Parathyroid adenoma (tissue), 2 donors: ENCODE measurements around the gene POLK.

Experiments
- H2AFZ ChIP-seq: fragments of 300-600 bp; sonication (generic); one replicate; pipeline ENCODE4 v1.7.0; 2017; ENCODE audit warnings: antibody characterized with exemption, mild to moderate bottlenecking
- H3K27ac ChIP-seq: fragments of 300-600 bp; sonication (generic); one replicate; pipeline ENCODE4 v1.7.0; 2017
- H3K27me3 ChIP-seq: fragments of 300-600 bp; sonication (generic); one replicate; pipeline ENCODE4 v1.7.0; 2017; ENCODE audit warnings: low read length; ENCODE audit not compliant: control insufficient read depth, insufficient read depth
- H3K36me3 ChIP-seq: fragments of 300-600 bp; sonication (generic); one replicate; pipeline ENCODE4 v1.7.0; 2017; ENCODE audit warnings: low read length; ENCODE audit not compliant: control insufficient read depth, insufficient read depth
- H3K4me1 ChIP-seq: fragments of 300-600 bp; sonication (generic); one replicate; pipeline ENCODE4 v1.7.0; 2017; ENCODE audit warnings: control low read depth
- H3K4me2 ChIP-seq: fragments of 300-600 bp; sonication (generic); one replicate; pipeline ENCODE4 v1.7.0; 2017; ENCODE audit warnings: low read length
- H3K4me3 ChIP-seq: fragments of 300-600 bp; sonication (generic); one replicate; pipeline ENCODE4 v1.7.0; 2017; ENCODE audit warnings: low read depth, low read length
- H3K79me2 ChIP-seq: fragments of 300-600 bp; sonication (generic); one replicate; pipeline ENCODE4 v1.7.0; 2017; ENCODE audit warnings: control low read depth
- H3K9ac ChIP-seq: fragments of 300-600 bp; sonication (generic); one replicate; pipeline ENCODE4 v1.7.0; 2017; ENCODE audit warnings: mild to moderate bottlenecking
- H3K9me3 ChIP-seq: fragments of 300-600 bp; sonication (generic); one replicate; pipeline ENCODE4 v1.7.0; 2017; ENCODE audit warnings: low read length; ENCODE audit not compliant: control insufficient read depth
- CTCF ChIP-seq: fragments of 300-600 bp; sonication (generic); IDR thresholded peaks from one replicate; pipeline ENCODE4 v1.7.0; 2017; ENCODE audit warnings: antibody characterized with exemption, mild to moderate bottlenecking
- donor health status: primary hyperparathyroidism.

POLK gene

GRCh38 chr5:75611311-75612225 is 99.9 kb downstream of the POLK start, which contains the start of gene ANKDD1B:
Gene ANKDD1B, plus strand, starts transcription at chr5:75611453. Its CDS starts 182 bp downstream, at chr5:75611635.
- peak within 1 kb of the TSS; percentile 82 for H2AFZ ChIP-seq
- H3K4me1 ChIP-seq = no peaks in the 10 kb centered on the region
- no peaks in the 10 kb centered on the region for H3K27me3 ChIP-seq
- no peaks in the 10 kb centered on the region for H3K36me3 ChIP-seq
- TF ChIP-seq CTCF = no peak
- H3K4me2 ChIP-seq = no peak within 1 kb of the TSS
- H3K79me2 ChIP-seq = no peaks in the 10 kb centered on the region
- H3K9ac ChIP-seq = no peak within 1 kb of the TSS
- H3K4me3 ChIP-seq = no peak within 1 kb of the TSS
- H3K27ac ChIP-seq = no peak within 1 kb of the TSS
- H3K9me3 ChIP-seq = no peaks in the 10 kb centered on the region

- H3K9ac ChIP-seq = no peak overlapping the region
- no peak overlapping the region for H3K27ac ChIP-seq
- no peaks in the 10 kb centered on the region for H3K27me3 ChIP-seq
- no peaks in the 10 kb centered on the region for H3K4me1 ChIP-seq
- H3K9me3 ChIP-seq = no peaks in the 10 kb centered on the region
- no peak overlapping the region for H3K4me3 ChIP-seq
- H3K79me2 ChIP-seq = no peaks in the 10 kb centered on the region
- no peaks in the 10 kb centered on the region for H3K36me3 ChIP-seq
- TF ChIP-seq CTCF = no peak
- H2AFZ ChIP-seq = no peak overlapping the region
- no peak overlapping the region for H3K4me2 ChIP-seq
These were observed 100.5 kb downstream of the POLK start for GRCh38 chr5:75612226-75612569.

GRCh38 chr5:75612901-75613300 is 101.2 kb downstream of the POLK start:
- Histone ChIP-seq H3K4me3 (no peak overlapping the region), H3K4me2 (no peak overlapping the region), H2AFZ (no peak overlapping the region), H3K9me3 (no peaks in the 10 kb centered on the region), H3K27me3 (no peaks in the 10 kb centered on the region), H3K27ac (no peak overlapping the region), H3K9ac (no peak overlapping the region), H3K4me1 (no peaks in the 10 kb centered on the region), H3K36me3 (no peaks in the 10 kb centered on the region), H3K79me2 (no peaks in the 10 kb centered on the region)
- TF ChIP-seq CTCF = no peak

- Histone ChIP-seq H3K9ac (no peak overlapping the region), H3K4me2 (no peak overlapping the region), H2AFZ (no peak overlapping the region), H3K4me1 (no peaks in the 10 kb centered on the region), H3K36me3 (no peaks in the 10 kb centered on the region), H3K79me2 (no peaks in the 10 kb centered on the region), H3K4me3 (no peak overlapping the region), H3K9me3 (no peaks in the 10 kb centered on the region), H3K27me3 (no peaks in the 10 kb centered on the region), H3K27ac (no peak overlapping the region)
- TF ChIP-seq CTCF = no peak
These were observed 102.5 kb downstream of the POLK start for GRCh38 chr5:75614176-75614575.

GRCh38 chr5:75616371-75616881 is 104.7 kb downstream of the POLK start:
- H3K4me1 ChIP-seq = peaks cover 12% of the 10 kb centered on the region
- no peaks in the 10 kb centered on the region for H3K36me3 ChIP-seq
- no peak overlapping the region for H3K4me3 ChIP-seq
- no peak overlapping the region for H3K27ac ChIP-seq
- H3K9me3 ChIP-seq = no peaks in the 10 kb centered on the region
- no peaks in the 10 kb centered on the region for H3K79me2 ChIP-seq
- H3K4me2 ChIP-seq = no peak overlapping the region
- H3K9ac ChIP-seq = no peak overlapping the region
- H3K27me3 ChIP-seq = no peaks in the 10 kb centered on the region
- TF ChIP-seq CTCF = no peak
- peak overlapping the region; percentile 30 for H2AFZ ChIP-seq
